Esophagus muscularis mucosa (tissue), 3 donors: Measurements from ENCODE around the gene DSCAM.

Experiments
- POLR2A ChIP-seq: fragments of 450-650 bp; IDR thresholded peaks from one replicate; pipeline ENCODE4 v1.6.1; 2017; ENCODE audit warnings: antibody characterized with exemption, moderate library complexity, mild to moderate bottlenecking, low read depth
- POLR2AphosphoS5 ChIP-seq, 2 donors: sonication (generic); formaldehyde crosslinking; IDR thresholded peaks; one replicate each; pipeline ENCODE4 v1.6.1; 2017; ENCODE audit warnings: antibody characterized with exemption in 2 of 2
- TF ChIP-seq, protein P1 (sequence below), 3 experiments: fragments of 200-600 bp in 2 of 3; fragments of 450-650 bp in 1 of 3; sonication (generic) in 2 of 3; IDR thresholded peaks; one replicate each; pipeline ENCODE4 v1.5.1; 2017 to 2019; ENCODE audit warnings: antibody characterized with exemption in 3 of 3, mild to moderate bottlenecking in 2 of 3, moderate library complexity in 1 of 3

GRCh38 chr21:40408561-40408960 lies 438.4 kb downstream of the DSCAM start:
- TF ChIP-seq, protein P1, sequence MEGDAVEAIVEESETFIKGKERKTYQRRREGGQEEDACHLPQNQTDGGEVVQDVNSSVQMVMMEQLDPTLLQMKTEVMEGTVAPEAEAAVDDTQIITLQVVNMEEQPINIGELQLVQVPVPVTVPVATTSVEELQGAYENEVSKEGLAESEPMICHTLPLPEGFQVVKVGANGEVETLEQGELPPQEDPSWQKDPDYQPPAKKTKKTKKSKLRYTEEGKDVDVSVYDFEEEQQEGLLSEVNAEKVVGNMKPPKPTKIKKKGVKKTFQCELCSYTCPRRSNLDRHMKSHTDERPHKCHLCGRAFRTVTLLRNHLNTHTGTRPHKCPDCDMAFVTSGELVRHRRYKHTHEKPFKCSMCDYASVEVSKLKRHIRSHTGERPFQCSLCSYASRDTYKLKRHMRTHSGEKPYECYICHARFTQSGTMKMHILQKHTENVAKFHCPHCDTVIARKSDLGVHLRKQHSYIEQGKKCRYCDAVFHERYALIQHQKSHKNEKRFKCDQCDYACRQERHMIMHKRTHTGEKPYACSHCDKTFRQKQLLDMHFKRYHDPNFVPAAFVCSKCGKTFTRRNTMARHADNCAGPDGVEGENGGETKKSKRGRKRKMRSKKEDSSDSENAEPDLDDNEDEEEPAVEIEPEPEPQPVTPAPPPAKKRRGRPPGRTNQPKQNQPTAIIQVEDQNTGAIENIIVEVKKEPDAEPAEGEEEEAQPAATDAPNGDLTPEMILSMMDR (IDR thresholded peaks at IDR 0.05): no peak
- TF ChIP-seq POLR2A (no peak), POLR2AphosphoS5 (IDR thresholded peaks at IDR 0.05) (no peak)
